Activated CD4-positive, alpha-beta T cell treated with anti-CD3 and anti-CD28 coated beads for 36 hours (primary cell): ENCODE measurements around the gene ZIC1. TPM values are rescaled to one million over a fixed set of nuclear protein-coding genes. Genes with fewer than 3 reads are reported as not detected.
A peak's percentile ranks its signal among the peaks of the same experiment; 100 is the strongest.

Experiments
- ATAC-seq: fragments of 200-7000 bp; cut with Tn5 transposase; one replicate; pipeline ENCODE4 v1.10.0; 2021; ENCODE audit warnings: mild to moderate bottlenecking, moderate library complexity
- CTCF ChIA-PET: fragments of 350-600 bp; sonication (Branson Sonifier 250); formaldehyde crosslinking; loops from one replicate; lab custom pipeline; 2021; ENCODE audit warnings: antibody characterized with exemption; lab: Charles Lee
- POLR2A ChIA-PET: fragments of 350-600 bp; sonication (Branson Sonifier 250); formaldehyde crosslinking; loops from one replicate; lab custom pipeline; 2021; ENCODE audit warnings: antibody characterized with exemption, inconsistent platforms; lab: Charles Lee
- DNase-seq: peaks from one replicate; pipeline ENCODE4 v3.0.0-alpha.2; 2020
- H3K27ac Mint-ChIP-seq: one replicate; pipeline ENCODE4 v1.8.0; 2021; ENCODE audit warnings: mixed read lengths
- H3K27me3 Mint-ChIP-seq: one replicate; pipeline ENCODE4 v1.8.0; 2021; ENCODE audit warnings: mixed read lengths
- H3K36me3 Mint-ChIP-seq: one replicate; pipeline ENCODE4 v1.8.0; 2021; ENCODE audit warnings: low read depth, mixed read lengths
- H3K4me1 Mint-ChIP-seq: one replicate; pipeline ENCODE4 v1.8.0; 2021; ENCODE audit warnings: mixed read lengths
- H3K4me3 Mint-ChIP-seq: one replicate; pipeline ENCODE4 v1.8.0; 2021; ENCODE audit warnings: mild to moderate bottlenecking, moderate library complexity, mixed read lengths
- H3K9me3 Mint-ChIP-seq: one replicate; pipeline ENCODE4 v1.8.0; 2021; ENCODE audit warnings: low read depth, mixed read lengths
- intact Hi-C, 2 experiments: fragments of 100-400 bp; cut with DNase I in 1 of 2; cut with micrococcal nuclease in 1 of 2; formaldehyde crosslinking; loops; one replicate each; pipeline versions ENCODE4 v1.14.2 to v1.15.1; 2022 to 2024; cut with DNase I, micrococcal nuclease
- total RNA-seq, 2 experiments: library from RNA; stranded (reverse); gene quantifications; one replicate each; pipeline ENCODE4 v1.2.3, GENCODE V29; 2021

ZIC1 gene
- total RNA-seq, 2 experiments from 2014 or later, result not detected

DNA sequence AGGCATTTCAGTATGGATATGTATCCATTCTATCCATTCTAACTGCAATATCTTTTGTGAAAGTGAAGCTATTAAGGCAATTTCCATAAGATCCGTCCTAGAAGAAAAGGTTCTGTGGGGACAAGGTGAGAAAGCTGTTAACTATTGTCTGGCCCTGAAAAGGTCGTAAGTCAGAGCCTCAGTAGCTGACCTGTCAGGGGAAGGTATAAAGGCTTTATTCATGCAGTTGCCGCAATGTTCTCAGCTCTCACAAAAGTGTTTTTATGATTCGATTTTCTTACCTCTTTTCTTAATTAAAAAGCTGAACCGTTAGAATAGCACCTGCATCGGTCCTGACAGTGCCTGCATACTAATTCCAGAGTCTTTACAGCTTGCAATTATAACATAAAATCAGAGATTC is 27.6 kb upstream of the ZIC1 start:
- ChIA-PET POLR2A (no interaction called here), CTCF (no interaction called here)
- no peak overlapping the region for H3K4me3 Mint-ChIP-seq
- no peaks in the 10 kb centered on the region for H3K9me3 Mint-ChIP-seq
- intact Hi-C loops, result no loop called here
- H3K4me1 Mint-ChIP-seq, result no peaks in the 10 kb centered on the region
- ATAC-seq (no peak), DNase-seq (no peak)
- no peaks in the 10 kb centered on the region for H3K36me3 Mint-ChIP-seq
- H3K27ac Mint-ChIP-seq, result no peak overlapping the region
- peaks cover 81% of the 10 kb centered on the region for H3K27me3 Mint-ChIP-seq

DNA sequence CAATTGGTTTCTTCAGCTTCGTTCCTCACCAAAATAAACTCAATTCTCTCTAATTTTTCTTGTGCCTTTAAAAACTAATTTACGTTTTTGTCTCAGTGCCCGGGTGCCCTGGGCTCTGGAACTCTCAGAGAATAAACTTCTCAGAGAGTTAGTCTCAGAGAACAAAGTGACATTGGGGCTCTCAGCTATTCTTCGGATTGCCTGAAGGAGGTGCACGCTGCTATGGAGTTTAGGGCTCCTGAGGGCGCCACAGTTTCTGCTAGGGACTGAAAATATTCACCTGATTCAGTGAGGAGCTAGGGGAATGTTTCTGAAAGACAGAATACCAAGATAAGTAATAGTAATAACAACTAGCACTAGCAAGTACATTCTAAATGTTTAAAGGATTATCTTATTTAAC is 25.5 kb upstream of the ZIC1 start:
- Mint-ChIP-seq H3K4me3 (no peak overlapping the region), H3K27me3 (peaks cover 83% of the 10 kb centered on the region), H3K4me1 (no peaks in the 10 kb centered on the region), H3K27ac (no peak overlapping the region), H3K36me3 (no peaks in the 10 kb centered on the region), H3K9me3 (no peaks in the 10 kb centered on the region)
- ChIA-PET POLR2A (interaction anchor here (0.7 kb wide), 1 partner anchor 27 kb away, joined by 3 read pairs; no protein-coding TSS in a partner anchor), CTCF (interaction anchor here (1.1 kb wide), 1 partner anchor 35 kb away, joined by 3 read pairs; no protein-coding TSS in a partner anchor)
- intact Hi-C loops, result no loop called here
- ATAC-seq (no peak), DNase-seq (no peak)

DNA sequence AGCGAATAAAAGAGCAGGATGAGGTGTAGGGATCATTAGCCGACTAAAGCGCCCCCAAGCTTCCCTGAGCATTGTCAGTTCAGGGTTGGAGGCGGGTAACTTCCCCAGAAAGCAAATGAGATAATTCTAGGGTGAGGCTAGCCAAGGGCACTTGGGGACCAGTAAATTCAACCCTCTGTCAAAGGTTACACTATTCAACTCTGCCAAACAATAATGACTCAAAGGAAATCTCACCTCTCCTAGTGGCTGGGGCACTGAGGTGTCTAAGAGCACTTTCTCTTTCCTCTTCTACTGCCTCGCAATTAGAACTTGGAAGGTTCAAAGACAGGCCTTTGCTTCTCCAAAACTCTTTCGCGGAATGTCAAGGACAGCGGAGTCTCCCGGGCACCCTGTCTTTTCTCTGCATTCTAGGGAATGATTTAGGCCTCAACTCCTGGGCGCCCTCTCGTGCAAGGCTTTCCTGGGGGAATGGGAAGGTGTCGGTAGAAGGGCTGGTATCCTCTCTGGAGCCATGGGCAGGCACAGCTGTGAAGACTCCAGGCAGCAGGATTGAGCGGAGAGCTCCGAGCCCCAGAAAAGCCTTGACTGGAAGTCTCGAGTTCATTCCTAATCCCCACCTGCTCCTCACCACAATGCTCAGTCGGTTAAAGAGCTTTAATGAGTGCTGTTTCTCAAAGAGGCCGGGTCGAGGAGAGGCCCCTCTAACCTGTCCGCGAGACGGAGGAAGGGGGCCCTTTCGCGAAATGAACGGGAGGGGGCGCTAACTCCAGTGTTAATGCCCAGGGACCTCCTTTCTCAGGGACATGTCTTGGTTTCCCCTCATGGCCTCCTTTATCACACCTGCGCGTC is 24.7 kb upstream of the ZIC1 start:
- DNase-seq (no peak), ATAC-seq (peak; percentile 58)
- H3K27me3 Mint-ChIP-seq, result peaks cover 83% of the 10 kb centered on the region
- H3K4me1 Mint-ChIP-seq, result no peaks in the 10 kb centered on the region
- no peaks in the 10 kb centered on the region for H3K9me3 Mint-ChIP-seq
- intact Hi-C loops, result loop anchor here in 1 of 2 experiments (5.0 kb wide), 1 partner anchor 32 kb away; no protein-coding TSS in a partner anchor
- H3K27ac Mint-ChIP-seq, result no peak overlapping the region
- no peak overlapping the region for H3K4me3 Mint-ChIP-seq
- no peaks in the 10 kb centered on the region for H3K36me3 Mint-ChIP-seq
- CTCF ChIA-PET, result interaction anchor here (1.1 kb wide), 1 partner anchor 34 kb away, joined by 3 read pairs; no protein-coding TSS in a partner anchor
- POLR2A ChIA-PET, result no interaction called here

DNA sequence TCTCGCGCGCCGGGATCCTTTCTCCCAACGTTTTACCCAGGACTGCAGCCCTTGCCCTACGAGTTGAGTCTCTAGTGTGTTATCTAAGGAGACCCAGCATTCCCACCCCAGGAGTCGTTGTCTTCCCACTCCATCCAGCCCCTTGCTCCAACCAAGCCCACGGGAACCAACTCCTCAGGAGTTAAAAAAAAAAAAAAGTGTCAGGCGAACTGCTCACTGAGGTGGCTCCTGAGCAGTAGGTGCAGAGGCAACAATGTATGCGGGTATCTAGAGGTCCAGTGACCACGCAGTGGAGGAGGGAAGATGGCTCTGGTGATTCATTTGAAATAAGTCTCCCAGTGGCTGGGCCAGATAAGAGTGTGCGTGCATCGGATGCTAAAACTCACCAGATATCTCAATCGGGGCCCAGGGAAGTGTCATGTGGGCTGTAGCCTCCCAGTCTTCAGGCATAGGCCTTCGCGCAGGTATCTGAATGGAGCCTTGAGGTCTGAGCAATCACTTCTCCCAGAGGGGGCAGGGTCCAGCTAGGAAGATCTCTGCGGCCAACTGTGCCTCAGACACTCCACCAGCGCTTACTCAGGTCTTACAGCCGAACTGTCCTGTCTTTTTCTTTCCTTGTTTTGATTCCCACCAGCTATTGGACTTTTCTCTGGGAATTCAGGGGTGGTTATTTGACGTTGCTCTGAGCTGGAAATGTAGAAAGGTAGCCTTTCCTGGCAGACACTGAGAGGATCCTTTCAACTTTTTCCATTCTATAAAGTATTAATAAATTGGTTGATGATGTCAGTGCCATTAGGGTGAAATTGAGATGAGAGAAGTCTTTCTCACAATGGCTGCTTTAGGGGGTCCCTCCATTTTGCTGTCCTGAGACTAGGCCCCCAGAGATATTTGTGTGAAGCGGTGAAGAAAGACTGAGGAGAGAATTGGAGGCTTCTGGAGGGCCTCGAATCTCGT is 23.8 kb upstream of the ZIC1 start:
- no peaks in the 10 kb centered on the region for H3K4me1 Mint-ChIP-seq
- intact Hi-C loops, result loop anchor here in 1 of 2 experiments (5.0 kb wide), 1 partner anchor 33 kb away; no protein-coding TSS in a partner anchor

DNA sequence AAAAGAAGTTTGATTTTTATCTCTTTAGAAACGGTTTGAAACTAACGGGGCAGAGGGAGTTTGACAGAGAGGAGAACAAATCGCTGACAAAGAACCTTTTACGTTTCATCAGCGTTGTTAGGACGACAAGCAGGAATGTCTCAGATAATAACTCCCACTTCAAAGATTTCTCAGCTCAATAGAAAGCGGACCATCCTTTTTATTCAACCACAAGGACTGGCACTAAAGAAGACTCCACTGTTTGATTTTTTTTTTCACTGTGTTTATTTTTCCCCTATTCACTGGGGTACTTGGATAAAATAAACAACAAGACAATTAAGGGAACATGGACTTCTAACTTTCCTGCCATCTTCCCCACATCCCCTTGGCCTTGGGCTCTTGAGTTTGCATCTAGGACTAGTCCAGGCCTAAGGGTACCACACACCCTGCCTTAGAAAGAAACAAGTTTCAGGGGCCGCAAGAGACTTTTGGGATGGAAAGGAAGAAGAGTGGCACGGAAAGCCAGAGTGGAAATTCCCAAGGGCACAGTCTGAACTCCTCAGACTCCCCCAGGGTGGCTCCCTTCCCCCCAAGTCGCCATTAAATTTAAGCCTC is 21.8 kb upstream of the ZIC1 start:
- H3K4me3 Mint-ChIP-seq, result no peak overlapping the region
- H3K27ac Mint-ChIP-seq, result no peak overlapping the region
- ATAC-seq (no peak), DNase-seq (no peak)
- peaks cover 4% of the 10 kb centered on the region for H3K9me3 Mint-ChIP-seq
- no peaks in the 10 kb centered on the region for H3K4me1 Mint-ChIP-seq
- CTCF ChIA-PET, result no interaction called here
- H3K36me3 Mint-ChIP-seq, result no peaks in the 10 kb centered on the region
- H3K27me3 Mint-ChIP-seq, result peaks cover 86% of the 10 kb centered on the region
- POLR2A ChIA-PET, result no interaction called here
- intact Hi-C loops, result loop anchor here in 1 of 2 experiments (5.0 kb wide), 1 partner anchor 35 kb away; no protein-coding TSS in a partner anchor

More for the DNA sequence above, 23.8 kb upstream of the ZIC1 start:
- CTCF ChIA-PET, result no interaction called here
- H3K4me3 Mint-ChIP-seq, result no peak overlapping the region
- H3K27ac Mint-ChIP-seq, result no peak overlapping the region
- no peaks in the 10 kb centered on the region for H3K36me3 Mint-ChIP-seq
- POLR2A ChIA-PET, result no interaction called here
- no peaks in the 10 kb centered on the region for H3K9me3 Mint-ChIP-seq
- no peak for ATAC-seq
- peaks cover 85% of the 10 kb centered on the region for H3K27me3 Mint-ChIP-seq
- DNase-seq, result no peak

DNA sequence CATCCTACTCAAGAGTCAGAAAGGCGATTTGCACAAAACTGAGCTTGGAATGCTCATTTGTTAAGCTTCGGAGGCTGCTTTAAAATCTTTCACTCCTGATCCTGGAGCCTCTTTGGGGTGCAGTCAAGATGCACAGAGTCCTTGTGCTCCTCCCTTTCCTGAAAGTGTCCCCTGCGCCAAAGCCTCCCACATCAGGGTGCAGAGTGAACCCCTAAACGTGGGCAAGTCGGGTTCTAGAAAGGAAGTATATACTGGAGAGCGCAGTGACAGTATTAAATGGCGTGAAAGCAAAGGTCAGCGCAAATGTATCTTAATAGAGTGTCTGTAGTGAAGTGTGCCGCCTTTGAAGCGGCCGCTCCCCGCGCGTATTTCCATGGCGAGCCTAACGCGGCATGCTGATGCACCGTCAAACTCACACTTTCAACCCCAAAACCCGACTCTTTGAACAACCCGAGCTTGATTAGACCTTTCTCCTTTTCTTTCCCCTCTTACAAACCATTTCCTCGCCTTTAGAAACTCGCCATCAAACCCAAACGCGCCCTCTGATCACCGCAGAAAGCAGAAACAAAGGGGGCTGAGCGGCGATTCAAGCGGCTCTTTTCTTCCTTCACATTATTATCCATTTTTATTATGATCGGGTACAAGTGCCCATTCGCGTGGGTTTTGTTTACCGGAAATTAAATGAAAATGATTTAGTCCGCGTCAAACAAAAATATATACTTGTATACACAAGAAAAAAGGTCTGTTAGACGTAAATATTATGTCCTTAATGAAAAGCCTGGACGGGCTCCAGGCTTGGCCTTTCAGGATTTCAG is 21.1 kb upstream of the ZIC1 start:
- ATAC-seq (no peak), DNase-seq (no peak)
- Mint-ChIP-seq H3K4me1 (no peaks in the 10 kb centered on the region), H3K27me3 (peaks cover 88% of the 10 kb centered on the region), H3K27ac (no peak overlapping the region), H3K36me3 (no peaks in the 10 kb centered on the region), H3K4me3 (no peak overlapping the region), H3K9me3 (peaks cover 4% of the 10 kb centered on the region)
- CTCF ChIA-PET, result no interaction called here
- POLR2A ChIA-PET, result no interaction called here
- intact Hi-C loops, result loop anchor here (2.0 to 5.0 kb wide), 3 partner anchors 15 to 36 kb away; no protein-coding TSS in a partner anchor

DNA sequence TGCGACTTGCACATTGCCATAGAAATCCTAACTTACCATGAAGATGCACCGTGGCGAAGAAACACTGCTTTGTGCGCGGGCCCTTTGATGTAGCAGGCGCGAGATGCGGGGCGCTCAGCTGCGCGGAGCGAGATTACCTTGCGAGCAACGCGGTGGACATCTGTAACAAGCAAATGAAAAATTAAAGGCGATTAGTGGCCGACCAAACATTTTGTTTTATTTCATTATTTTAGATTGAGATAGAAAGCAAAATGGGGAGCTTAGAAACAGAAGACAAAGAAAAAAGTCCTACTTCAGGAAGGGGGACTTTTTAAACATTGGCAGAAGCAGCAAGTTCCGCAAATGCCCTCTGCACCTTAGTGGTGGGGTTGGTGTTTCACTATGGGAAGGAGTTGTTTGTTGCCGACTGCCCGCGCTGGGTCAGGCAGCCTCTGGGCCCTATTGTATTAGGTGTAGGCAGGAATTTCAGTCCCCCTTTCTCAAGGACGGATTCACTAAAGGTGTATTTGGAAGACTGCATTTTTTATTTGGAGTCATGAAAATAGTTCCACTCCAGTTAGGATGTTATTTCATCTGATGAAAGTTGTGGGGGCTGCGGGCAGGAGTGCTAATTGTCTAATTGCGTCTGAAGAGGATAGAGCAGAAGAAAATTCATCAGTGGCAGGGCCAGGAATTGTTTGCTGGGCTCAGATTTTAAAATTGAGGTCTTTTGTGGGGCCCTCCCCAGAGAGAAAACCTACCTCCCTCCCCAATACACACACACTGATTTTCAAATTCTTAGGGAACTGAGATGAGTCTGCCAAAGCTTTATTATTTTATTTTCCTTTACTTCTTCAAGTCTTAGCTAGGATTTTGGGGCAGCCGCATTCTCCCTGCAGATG is 20.2 kb upstream of the ZIC1 start:
- POLR2A ChIA-PET, result no interaction called here
- no peaks in the 10 kb centered on the region for H3K4me1 Mint-ChIP-seq
- CTCF ChIA-PET, result interaction anchor here (0.7 to 0.9 kb wide), 2 partner anchors 36 to 165 kb away, joined by 3 read pairs; no protein-coding TSS in a partner anchor
- H3K9me3 Mint-ChIP-seq, result peaks cover 5% of the 10 kb centered on the region
- DNase-seq, result no peak
- intact Hi-C loops, result loop anchor here (2.0 to 5.0 kb wide), 3 partner anchors 16 to 37 kb away; no protein-coding TSS in a partner anchor
- H3K4me3 Mint-ChIP-seq, result no peak overlapping the region
- H3K27ac Mint-ChIP-seq, result no peak overlapping the region
- H3K36me3 Mint-ChIP-seq, result no peaks in the 10 kb centered on the region
- peaks cover 83% of the 10 kb centered on the region for H3K27me3 Mint-ChIP-seq
- ATAC-seq, result no peak

DNA sequence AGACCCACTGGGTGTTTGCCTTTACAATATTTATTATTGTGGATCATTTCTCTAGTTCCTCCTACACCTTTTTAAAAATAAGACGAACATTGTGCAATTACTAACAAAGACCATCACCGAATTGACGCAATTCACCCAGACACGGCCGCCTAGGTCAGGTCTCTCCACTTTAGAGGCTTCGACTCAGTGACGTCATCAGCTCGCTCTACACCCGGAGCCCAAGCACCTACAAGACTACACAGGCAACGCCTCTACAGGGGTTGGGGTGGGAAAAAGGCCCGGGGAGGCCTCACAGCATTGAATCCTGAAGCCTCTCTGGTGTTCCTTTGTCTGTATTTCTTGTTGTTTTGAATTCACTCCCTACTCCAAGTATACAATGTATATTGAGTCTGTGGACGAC is 19.4 kb upstream of the ZIC1 start:
- H3K4me1 Mint-ChIP-seq, result no peaks in the 10 kb centered on the region
- H3K9me3 Mint-ChIP-seq, result peaks cover 7% of the 10 kb centered on the region
- DNase-seq (no peak), ATAC-seq (no peak)
- CTCF ChIA-PET, result interaction anchor here (0.7 to 0.9 kb wide), 2 partner anchors 35 to 166 kb away, joined by 3 read pairs; no protein-coding TSS in a partner anchor
- no peaks in the 10 kb centered on the region for H3K36me3 Mint-ChIP-seq
- no peak overlapping the region for H3K4me3 Mint-ChIP-seq
- POLR2A ChIA-PET, result no interaction called here
- peaks cover 84% of the 10 kb centered on the region for H3K27me3 Mint-ChIP-seq
- intact Hi-C loops, result loop anchor here (2.0 to 5.0 kb wide), 4 partner anchors 17 to 37 kb away; no protein-coding TSS in a partner anchor
- H3K27ac Mint-ChIP-seq, result no peak overlapping the region

DNA sequence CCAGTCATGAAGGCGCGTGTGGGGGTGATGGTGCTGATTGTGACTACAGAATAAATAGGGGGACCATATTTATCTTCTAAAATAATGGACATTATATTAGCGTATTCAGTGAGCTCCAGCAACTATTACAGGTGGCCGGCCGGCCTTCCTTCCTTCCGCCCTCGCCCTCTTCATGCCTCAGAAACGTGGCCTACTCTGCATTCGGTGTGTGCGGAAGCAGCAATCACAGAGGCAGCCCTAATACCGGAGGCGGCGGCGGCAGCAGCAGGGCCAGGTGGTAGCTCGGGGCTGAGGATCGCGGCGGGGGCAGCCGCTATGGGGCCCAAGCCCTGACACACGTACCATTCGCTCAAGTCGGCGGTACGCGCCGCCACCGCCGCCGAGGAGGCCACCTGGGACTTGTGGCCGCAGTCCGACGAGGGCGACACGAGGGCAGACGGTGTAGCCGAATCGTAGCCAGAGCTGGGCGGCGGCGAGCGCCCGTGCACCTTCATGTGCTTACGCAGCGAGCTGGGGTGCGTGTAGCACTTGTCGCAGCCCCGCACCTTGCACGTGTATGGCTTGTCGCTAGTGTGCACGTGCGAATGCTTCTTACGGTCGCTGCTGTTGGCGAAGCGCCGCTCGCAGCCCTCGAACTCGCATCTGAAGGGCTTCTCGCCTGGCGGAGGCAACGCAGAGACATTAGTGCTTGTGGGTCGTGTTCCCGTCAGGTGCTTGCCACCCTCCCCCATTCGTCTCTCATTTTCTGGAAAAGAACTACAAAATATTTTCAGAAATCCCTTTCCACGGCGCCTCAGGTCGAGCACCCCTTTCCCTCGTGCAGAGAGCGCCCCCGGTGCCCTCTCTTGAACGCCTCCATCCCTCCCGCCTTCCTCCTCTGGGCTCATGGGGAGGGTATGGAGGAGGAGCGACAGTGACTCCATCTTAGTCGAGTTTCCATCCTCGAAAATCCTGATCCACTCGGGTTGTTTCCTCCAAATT is 18.3 kb upstream of the ZIC1 start:
- no peak for DNase-seq
- intact Hi-C loops, result loop anchor here in 1 of 2 experiments (1.0 to 5.0 kb wide), 3 partner anchors 21 to 34 kb away; no protein-coding TSS in a partner anchor
- H3K27me3 Mint-ChIP-seq, result peaks cover 84% of the 10 kb centered on the region
- peaks cover 7% of the 10 kb centered on the region for H3K9me3 Mint-ChIP-seq
- H3K36me3 Mint-ChIP-seq, result no peaks in the 10 kb centered on the region
- no peaks in the 10 kb centered on the region for H3K4me1 Mint-ChIP-seq
- ATAC-seq, result no peak
- ChIA-PET CTCF (interaction anchor here (0.7 kb wide), 1 partner anchor 765 kb away, joined by 4 read pairs; no protein-coding TSS in a partner anchor), POLR2A (interaction anchor here (0.6 kb wide), 1 partner anchor 21 kb away, joined by 3 read pairs; no protein-coding TSS in a partner anchor)
- H3K27ac Mint-ChIP-seq, result no peak overlapping the region
- no peak overlapping the region for H3K4me3 Mint-ChIP-seq
